SIG-M5 (cell line): ENCODE measurements around the gene TRIM37.

Experiments used
- DNase-seq: peaks from one replicate; lab custom pipeline; 2025; lab: John Stamatoyannopoulos, UW

TRIM37 gene

GRCh38 chr17:58932956-58933355, 173.7 kb downstream of the TRIM37 start:
- DNase-seq, result no peak
